ENCODE results near the gene G2E3. TPM values are rescaled to one million over a fixed set of nuclear protein-coding genes. Genes with fewer than 3 reads are reported as not detected.
"Not testable (repeated sequence)": the region's sequence is repeated elsewhere in the genome, so short reads cannot be mapped to it uniquely, and the experiment has no call there.

The G2E3 gene
- total RNA-seq, 2 donors from 2014 or later = 25.4 to 30.3 TPM

GRCh38 chr14:30573226-30573814 lies 14.4 kb downstream of the G2E3 start:
- no peak overlapping the region for H3K27ac Mint-ChIP-seq
- no peaks in the 10 kb centered on the region for H3K27me3 Mint-ChIP-seq
- peaks cover 65% of the 10 kb centered on the region in 2 donors for H3K4me1 Mint-ChIP-seq (ENCODE audit: low read depth in 2 of 2)
- no peaks in the 10 kb centered on the region for H3K36me3 Mint-ChIP-seq
- ATAC-seq = no peak
- H3K9me3 Mint-ChIP-seq = no peaks in the 10 kb centered on the region
- no peak for DNase-seq (ENCODE audit: low spot score)
- no peak overlapping the region for H3K4me3 Mint-ChIP-seq

DNA sequence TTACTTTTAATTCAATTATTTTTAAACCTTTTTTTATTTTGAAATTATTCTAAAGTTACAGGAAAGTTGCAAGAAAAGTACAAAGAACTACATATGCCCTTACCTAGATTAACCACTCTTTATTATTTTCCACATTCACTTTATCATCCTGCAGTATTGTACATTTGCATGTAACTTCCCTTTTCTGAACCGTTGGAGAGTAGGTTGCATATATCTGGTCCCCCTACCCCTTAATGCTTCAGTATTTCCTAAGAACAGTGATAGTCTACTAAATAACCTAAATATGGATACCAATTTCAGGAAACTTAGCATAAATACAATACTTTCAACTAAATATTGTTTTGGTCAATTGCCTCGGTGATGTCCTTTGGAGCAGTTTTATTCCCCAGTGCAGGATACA lies 15.0 kb downstream of the G2E3 start:
- no peak overlapping the region for H3K4me3 Mint-ChIP-seq
- ATAC-seq (no peak), DNase-seq (ENCODE audit: low spot score) (no peak)
- no peaks in the 10 kb centered on the region for H3K36me3 Mint-ChIP-seq
- H3K9me3 Mint-ChIP-seq = no peaks in the 10 kb centered on the region
- peaks cover 67 to 68% of the 10 kb centered on the region in 2 donors for H3K4me1 Mint-ChIP-seq (ENCODE audit: low read depth in 2 of 2)
- H3K27ac Mint-ChIP-seq = no peak overlapping the region
- no peaks in the 10 kb centered on the region for H3K27me3 Mint-ChIP-seq

DNA sequence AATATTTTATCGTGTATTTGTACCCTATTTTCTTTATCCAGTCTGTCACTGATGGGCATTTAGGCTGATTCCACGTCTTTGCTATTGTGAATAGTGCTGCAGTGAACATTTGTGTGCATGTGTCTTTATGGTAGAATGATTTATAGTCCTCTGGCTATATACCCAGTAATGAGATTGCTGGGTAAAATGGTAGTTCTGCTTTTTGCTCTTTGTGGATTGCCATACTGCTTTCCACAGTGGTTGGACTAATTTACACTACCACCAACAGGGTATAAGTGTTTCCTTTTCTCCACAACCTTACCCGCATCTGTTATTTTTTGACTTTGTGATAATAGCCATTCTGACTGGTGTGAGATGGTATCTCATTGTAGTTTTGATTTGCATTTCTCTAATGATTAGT lies 15.8 kb downstream of the G2E3 start:
- H3K4me1 Mint-ChIP-seq (ENCODE audit: low read depth in 2 of 2) = peaks cover 62 to 63% of the 10 kb centered on the region in 2 donors
- not testable (repeated sequence) for H3K36me3 Mint-ChIP-seq; DNase-seq (ENCODE audit: low spot score)

GRCh38 chr14:30576333-30576732 lies 17.4 kb downstream of the G2E3 start:
- ATAC-seq; H3K27ac Mint-ChIP-seq; H3K9me3 Mint-ChIP-seq; H3K27me3 Mint-ChIP-seq; H3K4me3 Mint-ChIP-seq; H3K36me3 Mint-ChIP-seq; DNase-seq (ENCODE audit: low spot score): not testable (repeated sequence)
- H3K4me1 Mint-ChIP-seq (ENCODE audit: low read depth in 2 of 2) = peaks cover 48 to 49% of the 10 kb centered on the region in 2 donors

More for the DNA sequence above, 15.8 kb downstream of the G2E3 start:
- not testable (repeated sequence) for H3K4me3 Mint-ChIP-seq, H3K27me3 Mint-ChIP-seq, H3K27ac Mint-ChIP-seq, ATAC-seq, H3K9me3 Mint-ChIP-seq

GRCh38 chr14:30580616-30581282 lies 21.8 kb downstream of the G2E3 start:
- Mint-ChIP-seq H3K36me3 (peaks cover 16% of the 10 kb centered on the region), H3K27me3 (no peaks in the 10 kb centered on the region), H3K9me3 (no peaks in the 10 kb centered on the region), H3K27ac (no peak overlapping the region), H3K4me1 (ENCODE audit: low read depth in 2 of 2) (peaks cover 35 to 38% of the 10 kb centered on the region in 2 donors), H3K4me3 (no peak overlapping the region)
- DNase-seq (ENCODE audit: low spot score) = no peak
- ATAC-seq = no peak

- no peak for ATAC-seq
- H3K27ac Mint-ChIP-seq = no peak overlapping the region
- peaks cover 17% of the 10 kb centered on the region for H3K36me3 Mint-ChIP-seq
- no peaks in the 10 kb centered on the region for H3K27me3 Mint-ChIP-seq
- no peak for DNase-seq (ENCODE audit: low spot score)
- no peak overlapping the region for H3K4me3 Mint-ChIP-seq
- peaks cover 31 to 33% of the 10 kb centered on the region in 2 donors for H3K4me1 Mint-ChIP-seq (ENCODE audit: low read depth in 2 of 2)
- H3K9me3 Mint-ChIP-seq = no peaks in the 10 kb centered on the region
Measured at GRCh38 chr14:30581283-30581625, 22.3 kb downstream of the G2E3 start.

DNA sequence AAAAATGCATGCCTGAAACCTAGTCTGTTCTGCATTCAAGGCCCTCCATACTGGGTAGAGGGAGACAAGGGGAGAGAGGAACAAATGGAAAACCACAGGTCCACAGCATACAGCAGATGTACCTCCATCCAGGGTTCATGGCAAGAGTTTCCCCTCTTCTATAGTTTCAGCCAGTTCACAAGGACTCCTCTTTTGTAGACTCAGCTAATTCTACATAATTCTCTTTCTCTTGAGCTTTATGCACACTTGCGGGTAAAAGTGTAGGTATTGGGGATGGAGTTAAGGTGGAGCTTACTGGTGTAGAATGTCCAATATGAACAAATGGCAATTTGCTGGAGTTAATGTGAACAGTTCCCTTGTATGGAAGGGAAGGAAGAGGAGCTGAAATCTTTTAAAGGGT lies 23.4 kb downstream of the G2E3 start:
- Mint-ChIP-seq H3K36me3 (peaks cover 17% of the 10 kb centered on the region), H3K27me3 (no peaks in the 10 kb centered on the region)
- no peak for ATAC-seq

DNA sequence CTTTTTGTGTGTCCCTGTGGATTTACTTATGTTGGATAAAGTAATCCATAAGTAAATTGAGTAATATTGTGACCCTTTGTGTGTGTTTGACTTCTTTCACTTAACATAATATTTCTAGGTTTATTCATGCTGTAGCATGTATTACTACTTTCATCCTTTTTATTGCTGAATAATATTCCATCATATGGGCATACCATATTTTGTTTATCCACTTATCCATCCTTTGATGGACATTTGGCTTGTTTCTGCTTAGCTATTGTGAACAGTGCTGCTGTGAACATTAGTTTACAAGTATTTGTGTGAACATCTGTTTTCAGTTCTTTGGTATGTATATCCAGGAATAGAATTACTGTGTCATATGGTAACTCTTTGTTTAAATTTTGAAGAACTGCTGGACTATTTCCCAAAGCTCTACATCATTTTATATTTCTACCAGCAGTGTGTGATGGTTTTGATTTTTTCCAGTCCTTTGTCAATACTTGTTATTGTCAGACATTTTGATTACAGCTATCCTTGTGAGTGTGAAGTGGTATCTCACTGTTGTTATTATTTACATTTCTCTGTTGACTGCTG lies 25.2 kb downstream of the G2E3 start:
- ATAC-seq (no peak), DNase-seq (ENCODE audit: low spot score) (no peak)
- no peak overlapping the region for H3K4me3 Mint-ChIP-seq
- no peaks in the 10 kb centered on the region for H3K27me3 Mint-ChIP-seq
- peaks cover 17% of the 10 kb centered on the region for H3K36me3 Mint-ChIP-seq
- H3K27ac Mint-ChIP-seq = no peak overlapping the region
- no peaks in the 10 kb centered on the region for H3K9me3 Mint-ChIP-seq
- H3K4me1 Mint-ChIP-seq (ENCODE audit: low read depth in 2 of 2) = peaks cover 17 to 21% of the 10 kb centered on the region in 2 donors

More for the DNA sequence above, 23.4 kb downstream of the G2E3 start:
- no peak overlapping the region for H3K4me3 Mint-ChIP-seq
- H3K4me1 Mint-ChIP-seq (ENCODE audit: low read depth in 2 of 2) = peaks cover 27 to 29% of the 10 kb centered on the region in 2 donors
- H3K27ac Mint-ChIP-seq = no peak overlapping the region
- no peak for DNase-seq (ENCODE audit: low spot score)
- no peaks in the 10 kb centered on the region for H3K9me3 Mint-ChIP-seq

DNA sequence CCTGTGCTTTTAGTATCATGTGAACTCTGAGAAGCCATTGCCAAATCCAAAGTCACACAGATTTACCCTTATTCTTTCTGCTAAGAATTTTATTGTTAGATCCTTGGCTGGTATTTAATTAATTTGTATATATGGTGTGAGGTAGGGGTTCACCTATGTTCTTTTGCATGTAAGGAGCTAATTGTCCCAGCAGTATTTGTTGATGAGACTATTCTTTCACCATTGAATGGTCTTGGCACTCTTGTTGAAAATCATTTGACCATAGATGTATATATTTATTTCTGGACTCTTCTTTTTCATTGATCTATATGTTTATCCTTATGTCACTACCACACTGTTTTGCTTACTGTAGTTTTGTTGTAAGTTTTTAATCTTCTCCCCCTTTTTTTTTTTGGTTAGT lies 26.2 kb downstream of the G2E3 start:
- Mint-ChIP-seq H3K4me1 (ENCODE audit: low read depth in 2 of 2) (peaks cover 17 to 21% of the 10 kb centered on the region in 2 donors), H3K27me3 (no peaks in the 10 kb centered on the region), H3K9me3 (no peaks in the 10 kb centered on the region), H3K36me3 (peaks cover 24% of the 10 kb centered on the region), H3K4me3 (no peak overlapping the region), H3K27ac (no peak overlapping the region)
- DNase-seq (ENCODE audit: low spot score) = no peak
- no peak for ATAC-seq

GRCh38 chr14:30587141-30587540 lies 28.2 kb downstream of the G2E3 start:
- Mint-ChIP-seq H3K9me3 (no peaks in the 10 kb centered on the region), H3K4me3 (no peak overlapping the region), H3K4me1 (ENCODE audit: low read depth in 2 of 2) (peaks cover 15 to 17% of the 10 kb centered on the region in 2 donors), H3K27me3 (no peaks in the 10 kb centered on the region), H3K27ac (no peak overlapping the region), H3K36me3 (peaks cover 32% of the 10 kb centered on the region)
- ATAC-seq = no peak
- no peak for DNase-seq (ENCODE audit: low spot score)

GRCh38 chr14:30588873-30589272 lies 29.9 kb downstream of the G2E3 start:
- Mint-ChIP-seq H3K4me3 (no peak overlapping the region), H3K36me3 (peaks cover 29% of the 10 kb centered on the region), H3K27ac (peak overlapping the region in 1 of 2 donors; percentile 15), H3K4me1 (ENCODE audit: low read depth in 2 of 2) (peaks cover 5 to 8% of the 10 kb centered on the region in 2 donors), H3K9me3 (no peaks in the 10 kb centered on the region), H3K27me3 (no peaks in the 10 kb centered on the region)
- DNase-seq (ENCODE audit: low spot score) (no peak), ATAC-seq (no peak)

- H3K27ac Mint-ChIP-seq = no peak overlapping the region
- peaks cover 5 to 8% of the 10 kb centered on the region in 2 donors for H3K4me1 Mint-ChIP-seq (ENCODE audit: low read depth in 2 of 2)
- no peak overlapping the region for H3K4me3 Mint-ChIP-seq
- peaks cover 13% of the 10 kb centered on the region for H3K36me3 Mint-ChIP-seq
- ATAC-seq (no peak), DNase-seq (ENCODE audit: low spot score) (no peak)
- no peaks in the 10 kb centered on the region for H3K9me3 Mint-ChIP-seq
- no peaks in the 10 kb centered on the region for H3K27me3 Mint-ChIP-seq
Measured at GRCh38 chr14:30596935-30597334, 38.0 kb downstream of the G2E3 start.

DNA sequence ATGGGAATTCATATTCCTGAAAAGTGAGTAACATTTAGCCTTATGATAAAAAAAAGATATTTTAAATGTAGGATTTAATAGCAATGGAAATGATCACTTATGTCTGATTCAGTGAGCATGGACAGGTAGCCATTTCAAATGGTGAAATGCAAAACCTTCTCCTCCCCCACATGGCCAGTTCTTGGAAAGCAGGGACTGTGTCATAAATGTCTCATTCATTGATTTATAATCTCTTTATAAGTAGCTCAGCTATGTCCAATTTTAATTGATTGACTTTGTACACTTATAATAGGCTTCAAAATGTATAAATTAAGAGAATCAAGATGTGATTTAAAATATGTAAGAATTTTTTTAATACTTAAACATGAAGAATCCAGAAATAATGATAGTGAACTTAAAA lies 38.5 kb downstream of the G2E3 start:
- no peak overlapping the region for H3K4me3 Mint-ChIP-seq
- H3K27ac Mint-ChIP-seq = no peak overlapping the region
- no peaks in the 10 kb centered on the region for H3K9me3 Mint-ChIP-seq
- ATAC-seq (no peak), DNase-seq (ENCODE audit: low spot score) (no peak)
- H3K27me3 Mint-ChIP-seq = no peaks in the 10 kb centered on the region
- peaks cover 5 to 8% of the 10 kb centered on the region in 2 donors for H3K4me1 Mint-ChIP-seq (ENCODE audit: low read depth in 2 of 2)
- H3K36me3 Mint-ChIP-seq = peaks cover 13% of the 10 kb centered on the region
